GM12865 (cell line): ENCODE data around the gene REXO4.
A peak's percentile ranks its signal among the peaks of the same experiment; 100 is the strongest.

ENCODE experiments used
- DNase-seq: peaks from one replicate; pipeline ENCODE4 v3.0.0; 2010; ENCODE audit warnings: low read depth
- H3K4me3 ChIP-seq: 2 replicates; pipeline ENCODE4 v1.5.1; 2011; ENCODE audit warnings: mild to moderate bottlenecking, low read depth, low read length, control low read depth
- CTCF ChIP-seq: IDR thresholded peaks from 2 replicates; pipeline ENCODE4 v1.5.1; 2011; ENCODE audit warnings: low read length, control low read depth, low read depth, inconsistent platforms; ENCODE audit not compliant: insufficient read depth; ENCODE audit errors: missing control alignments

Gene REXO4

GRCh38 chr9:133404454-133405002 lies 13.3 kb downstream of the REXO4 start:
- H3K4me3 ChIP-seq, result no peak overlapping the region
- DNase-seq, result no peak
- TF ChIP-seq CTCF, result no peak

- peak; percentile 62 for TF ChIP-seq CTCF
- H3K4me3 ChIP-seq, result no peak overlapping the region
- peak; percentile 46 for DNase-seq
Measured at GRCh38 chr9:133403766-133404453, 13.9 kb downstream of the REXO4 start.

GRCh38 chr9:133402689-133403088 lies 15.1 kb downstream of the REXO4 start:
- DNase-seq, result no peak
- H3K4me3 ChIP-seq, result no peak overlapping the region
- no peak for TF ChIP-seq CTCF

- no peak for DNase-seq
- no peak for TF ChIP-seq CTCF
- no peak overlapping the region for H3K4me3 ChIP-seq
Measured at GRCh38 chr9:133401588-133401987, 16.2 kb downstream of the REXO4 start.

GRCh38 chr9:133400292-133400691 lies 17.5 kb downstream of the REXO4 start:
- no peak for DNase-seq
- no peak overlapping the region for H3K4me3 ChIP-seq
- TF ChIP-seq CTCF, result no peak

- no peak for TF ChIP-seq CTCF
- H3K4me3 ChIP-seq, result no peak overlapping the region
- no peak for DNase-seq
Measured at GRCh38 chr9:133397895-133398294, 19.9 kb downstream of the REXO4 start.

GRCh38 chr9:133397370-133397769 lies 20.4 kb downstream of the REXO4 start:
- no peak for DNase-seq
- TF ChIP-seq CTCF, result no peak

More at GRCh38 chr9:133397370-133397769, 20.4 kb downstream of the REXO4 start:
- no peak overlapping the region for H3K4me3 ChIP-seq
